T-helper 2 cell treated with Interferon-gamma antibody and Interleukin-4, amounts not matched to agents 100 ng/mL and 5 ng/mL, for 36 hours (primary cell): Measurements from ENCODE around the gene NFATC1. TPM values are rescaled to one million over a fixed set of nuclear protein-coding genes. Genes with fewer than 3 reads are reported as not detected.

Experiments
- intact Hi-C: fragments of 100-400 bp; cut with micrococcal nuclease; formaldehyde crosslinking; loops from one replicate; pipeline ENCODE4 v1.15.1; 2023
- total RNA-seq: library from RNA; stranded (reverse); gene quantifications from 2 replicates; pipeline ENCODE4 v1.2.3, GENCODE V29; 2022

NFATC1 gene
- total RNA-seq, 1 donor from 2014 or later: 39.7 TPM

DNA sequence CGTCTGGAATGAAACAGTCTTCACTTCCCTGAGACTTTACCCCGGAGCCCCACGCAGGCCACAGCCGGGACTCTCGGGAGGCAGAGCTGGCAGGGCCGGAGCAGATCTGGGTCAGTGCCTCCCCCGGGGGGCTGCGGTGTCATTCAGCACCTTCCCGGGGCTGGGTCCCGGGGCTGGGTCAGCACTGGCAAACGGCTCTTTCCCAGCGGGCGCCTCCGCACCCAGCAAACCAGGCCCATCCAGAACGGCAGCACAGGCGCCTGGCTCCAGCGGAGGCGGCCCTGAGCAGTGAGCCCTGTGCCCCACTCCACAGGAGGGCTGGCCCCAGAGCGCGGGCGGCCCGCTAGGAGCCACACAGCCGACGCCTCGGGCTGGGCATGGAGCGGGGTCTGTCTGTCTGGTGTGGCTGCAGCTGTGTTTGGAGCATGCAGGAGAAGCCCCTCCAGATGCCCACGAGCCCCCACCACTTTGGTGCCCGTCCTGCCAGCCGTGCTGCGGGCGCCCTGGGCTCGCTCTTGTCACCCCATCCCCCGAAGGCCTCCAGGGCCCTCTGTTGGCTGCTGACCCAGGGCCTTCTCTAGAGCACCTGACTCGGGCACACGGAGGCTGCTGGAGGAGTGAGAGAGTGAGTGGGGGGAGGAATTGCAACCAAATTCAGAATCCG, 151.8 kb downstream of the NFATC1 start:
- intact Hi-C loops: no loop called here

DNA sequence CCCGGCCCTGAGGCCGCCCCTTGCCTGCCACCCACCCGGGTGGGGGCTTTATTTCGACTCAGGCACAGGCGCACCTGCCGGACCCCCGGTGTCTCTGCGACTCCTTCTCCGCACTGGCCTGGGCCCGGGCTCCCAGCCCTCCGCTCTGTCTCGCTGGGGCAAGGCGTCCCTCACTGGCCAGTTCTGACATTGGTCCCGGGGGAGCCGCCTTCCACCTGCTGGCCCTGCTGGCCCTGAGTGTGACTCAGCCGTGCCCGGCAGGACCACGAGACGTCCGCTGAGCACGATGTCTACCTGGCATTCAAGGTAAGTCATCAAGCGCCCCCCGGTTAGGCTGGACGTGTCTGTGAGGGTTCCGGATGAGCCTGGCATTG, 152.3 kb downstream of the NFATC1 start:
- intact Hi-C loops: no loop called here

DNA sequence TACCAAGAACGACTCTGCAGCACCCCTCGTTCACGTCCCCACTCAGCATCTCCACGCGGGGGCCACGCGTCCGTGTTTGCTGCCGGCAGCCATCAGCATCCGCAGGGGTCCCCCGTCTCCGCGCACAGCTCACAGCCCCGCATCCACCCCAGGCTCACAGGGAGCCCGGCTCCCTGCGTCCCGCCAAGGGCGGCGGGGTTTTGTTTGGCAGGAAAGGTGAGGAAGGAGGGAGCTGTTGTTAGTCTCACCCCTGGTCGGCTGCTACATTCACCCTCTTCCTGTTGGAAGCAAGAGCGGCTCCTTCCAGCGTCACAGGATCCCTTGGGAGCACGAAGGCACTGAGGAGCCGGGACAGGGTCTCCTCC, 152.9 kb downstream of the NFATC1 start:
- intact Hi-C loops: no loop called here

DNA sequence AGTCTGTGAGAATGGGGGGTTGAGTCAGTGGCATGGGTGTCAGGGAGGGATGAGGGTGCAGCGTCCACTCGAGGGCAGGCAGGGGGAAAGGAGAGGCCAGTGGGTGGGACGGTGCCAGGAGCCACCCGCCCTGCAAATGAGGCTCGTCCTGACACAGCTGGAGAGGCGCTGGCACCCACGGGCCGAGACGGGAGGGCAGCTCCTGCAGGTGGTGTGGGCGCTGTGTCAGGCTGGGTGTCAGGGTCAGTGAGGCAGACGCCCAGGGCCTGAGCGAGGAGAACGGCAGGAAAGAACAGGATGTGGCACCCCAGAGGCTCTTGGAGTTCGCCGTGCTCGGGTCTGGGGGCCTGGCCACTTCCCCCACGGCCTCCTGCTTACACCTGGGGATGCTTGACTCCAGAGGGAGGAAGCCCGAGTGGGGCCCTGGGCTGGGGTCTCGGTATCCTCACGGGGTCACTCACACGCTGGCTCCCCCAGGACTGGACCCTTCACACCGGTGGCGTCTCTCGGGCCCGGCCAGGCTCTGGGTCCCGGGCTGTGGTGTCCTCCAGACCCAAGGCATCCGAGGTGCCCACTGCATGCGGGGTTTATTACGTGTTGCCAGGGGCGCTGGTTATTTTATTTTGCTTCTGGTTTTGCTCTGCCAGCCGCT, 153.4 kb downstream of the NFATC1 start:
- intact Hi-C loops: no loop called here

DNA sequence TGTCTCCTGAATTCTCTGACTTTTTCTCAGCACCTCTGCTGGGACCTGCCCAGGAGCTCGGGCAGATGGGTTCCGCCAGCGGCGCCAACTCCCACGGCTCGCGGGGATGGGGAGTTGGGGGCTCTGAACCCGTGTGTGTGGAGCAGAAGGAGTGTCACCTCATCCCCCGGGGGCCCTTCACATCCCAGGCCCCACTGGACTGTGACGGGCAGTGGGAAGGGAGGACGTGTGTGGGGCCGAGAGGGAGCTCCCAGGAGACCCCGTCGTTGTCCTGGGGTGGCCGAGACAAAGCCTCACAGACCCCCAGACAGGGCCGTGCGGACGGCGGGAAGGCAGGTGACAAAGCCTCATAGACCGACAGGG, 153.9 kb downstream of the NFATC1 start:
- intact Hi-C loops: no loop called here

DNA sequence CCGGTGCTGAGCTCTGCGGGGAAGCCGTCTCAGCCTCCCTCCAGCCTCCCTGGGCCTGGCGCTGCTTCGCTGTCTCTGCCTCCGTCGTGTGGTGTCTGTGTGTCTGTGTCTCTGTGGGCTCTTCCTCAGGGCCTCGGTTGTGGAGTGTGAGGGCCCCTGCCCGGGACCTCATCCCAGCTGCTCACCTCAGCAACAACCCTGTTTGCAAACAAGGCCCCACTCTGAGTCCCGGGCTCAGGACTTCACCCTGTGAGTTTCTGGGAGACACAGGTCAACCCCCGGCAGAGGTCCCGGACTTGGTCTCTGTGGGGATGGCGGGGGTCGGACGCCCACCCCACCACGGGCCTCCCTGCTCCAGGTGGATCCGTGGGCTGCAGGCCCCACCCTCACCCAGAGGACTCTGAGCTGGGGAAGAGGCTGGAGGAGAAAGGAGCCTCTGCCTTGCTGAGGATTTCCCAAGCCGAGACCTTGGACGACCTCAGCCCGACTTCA, 156.5 kb downstream of the NFATC1 start:
- intact Hi-C loops: no loop called here

DNA sequence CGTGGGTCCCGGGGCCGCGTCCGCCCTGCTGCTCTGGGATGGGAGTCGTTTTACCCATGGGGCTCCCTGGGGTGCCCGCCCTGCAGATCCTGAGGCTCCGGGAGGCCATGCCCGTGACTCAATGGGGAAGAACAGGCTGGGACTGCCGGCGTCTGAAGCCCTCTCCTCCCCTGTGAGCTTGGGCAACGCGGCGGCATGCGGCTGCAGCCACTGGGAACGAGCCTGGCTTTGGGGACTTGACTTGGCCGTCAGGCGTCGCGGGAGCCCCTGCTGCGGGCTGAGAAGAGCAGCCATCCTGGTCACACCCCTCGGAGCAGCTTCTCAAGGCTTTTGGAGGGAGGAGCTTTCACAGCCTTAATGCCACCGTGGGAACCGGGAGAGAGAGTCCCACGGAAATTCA, 157.0 kb downstream of the NFATC1 start:
- intact Hi-C loops: no loop called here

DNA sequence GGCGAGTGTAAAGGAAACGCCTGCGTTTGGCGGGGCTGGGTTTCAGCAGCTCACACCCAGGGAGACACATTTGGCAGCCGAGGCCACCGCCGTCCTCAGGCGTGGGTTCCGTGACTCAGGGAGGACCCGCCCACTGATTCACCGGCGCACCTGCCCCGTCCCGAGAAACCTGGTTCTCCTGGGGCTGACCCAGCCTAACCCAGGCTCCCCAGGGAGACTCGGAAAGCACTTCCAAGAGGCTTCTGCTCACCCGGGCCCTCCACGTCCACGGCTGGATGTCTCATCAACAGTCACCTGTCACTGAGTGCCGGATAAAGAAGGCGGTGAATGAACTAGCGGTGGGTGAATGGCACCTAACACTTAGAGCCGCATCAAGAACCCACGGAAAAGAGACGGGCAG, 157.4 kb downstream of the NFATC1 start:
- intact Hi-C loops: no loop called here

DNA sequence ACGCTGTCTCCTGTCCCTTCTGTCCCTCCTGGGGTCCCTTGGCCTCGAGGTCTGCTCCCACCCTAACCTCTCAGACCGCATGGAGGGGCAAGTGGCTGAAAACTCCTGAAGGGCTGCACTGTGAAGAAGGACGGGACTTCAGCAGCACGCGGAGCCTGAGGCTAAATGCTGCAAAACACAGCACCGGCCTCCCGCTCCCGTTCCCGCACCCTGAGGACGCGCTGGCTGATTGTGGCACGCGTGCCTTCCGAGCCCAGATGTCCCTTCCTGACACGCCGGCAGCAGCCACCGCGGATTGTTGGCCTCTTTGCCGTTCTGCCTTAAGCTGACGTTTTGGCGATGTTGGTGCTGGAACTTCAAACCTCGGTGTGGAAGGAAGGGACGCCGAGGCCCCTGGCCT, 158.0 kb downstream of the NFATC1 start:
- intact Hi-C loops: no loop called here

DNA sequence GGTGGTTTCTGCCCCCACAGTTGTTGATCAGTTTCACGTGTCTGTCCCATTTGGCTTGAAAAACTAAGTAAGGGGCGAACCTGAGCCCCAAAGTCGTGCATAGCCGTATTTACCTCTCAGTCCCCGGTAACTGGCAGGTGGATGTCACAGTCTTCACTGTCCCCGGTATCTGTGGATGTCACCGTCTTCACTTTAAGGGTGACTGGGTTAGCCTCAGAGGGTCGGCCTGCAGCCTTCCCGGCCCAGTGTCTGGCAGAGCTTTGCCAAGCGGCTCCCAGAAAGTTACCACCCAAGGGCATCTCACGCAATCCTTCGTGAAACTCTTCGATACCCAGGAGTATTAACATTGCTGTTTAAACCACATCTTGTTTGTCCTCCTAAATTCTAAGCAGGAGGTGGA, 158.6 kb downstream of the NFATC1 start:
- intact Hi-C loops: no loop called here

DNA sequence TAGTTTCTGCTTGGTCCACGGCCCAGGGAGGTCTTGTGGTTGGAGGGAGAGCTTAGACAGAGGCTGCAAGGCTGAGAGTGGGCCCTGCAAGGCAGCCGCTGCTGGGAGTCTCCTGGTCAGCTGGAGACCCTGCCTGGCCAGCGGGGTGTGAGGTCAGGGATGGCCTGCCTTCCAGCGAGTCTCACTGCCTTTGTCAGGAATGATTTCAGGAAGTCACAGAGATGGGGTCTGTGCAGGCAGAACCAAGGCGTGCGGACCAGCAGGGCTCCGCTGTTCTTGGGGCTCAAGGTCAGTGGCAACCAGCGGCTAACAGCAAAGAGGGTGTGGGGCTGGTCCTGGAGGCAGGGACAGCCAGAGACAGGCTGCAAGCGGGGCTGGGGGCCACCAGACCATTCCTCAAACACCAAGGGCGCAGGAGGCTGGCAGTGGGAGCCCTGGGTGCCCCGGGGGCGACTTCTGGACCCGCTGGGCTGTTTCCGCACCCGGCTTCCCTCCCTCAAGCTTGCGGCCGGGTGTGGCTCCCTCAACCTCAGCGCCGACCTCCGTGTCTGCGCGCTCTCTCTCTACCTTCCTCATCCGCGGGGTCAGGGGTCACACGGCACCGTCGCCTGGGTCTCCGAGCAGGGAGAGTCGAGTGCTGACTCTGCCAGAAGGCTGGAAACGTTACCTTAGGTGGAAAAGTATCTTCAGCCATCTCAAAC, 159.4 kb downstream of the NFATC1 start:
- intact Hi-C loops: no loop called here

DNA sequence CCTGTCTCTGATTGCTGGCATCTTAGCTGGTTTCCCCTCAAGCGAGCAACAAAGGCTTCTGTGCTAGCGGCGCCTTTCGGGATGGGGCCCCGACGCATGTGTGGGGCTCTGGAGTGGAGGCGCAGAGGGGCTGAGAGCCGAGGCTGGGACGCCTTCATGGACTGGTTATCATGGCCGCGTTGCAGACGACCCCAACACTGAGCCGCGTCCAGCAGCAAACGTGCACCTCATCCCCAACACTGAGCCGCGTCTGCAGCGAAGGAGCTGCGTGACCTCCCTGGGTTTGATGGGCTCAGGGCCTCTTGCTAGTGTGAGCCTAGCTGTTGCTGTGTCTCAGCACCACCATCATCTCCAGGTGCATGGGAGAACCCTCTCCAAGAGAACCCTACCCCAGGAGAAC, 160.2 kb downstream of the NFATC1 start:
- intact Hi-C loops: no loop called here

DNA sequence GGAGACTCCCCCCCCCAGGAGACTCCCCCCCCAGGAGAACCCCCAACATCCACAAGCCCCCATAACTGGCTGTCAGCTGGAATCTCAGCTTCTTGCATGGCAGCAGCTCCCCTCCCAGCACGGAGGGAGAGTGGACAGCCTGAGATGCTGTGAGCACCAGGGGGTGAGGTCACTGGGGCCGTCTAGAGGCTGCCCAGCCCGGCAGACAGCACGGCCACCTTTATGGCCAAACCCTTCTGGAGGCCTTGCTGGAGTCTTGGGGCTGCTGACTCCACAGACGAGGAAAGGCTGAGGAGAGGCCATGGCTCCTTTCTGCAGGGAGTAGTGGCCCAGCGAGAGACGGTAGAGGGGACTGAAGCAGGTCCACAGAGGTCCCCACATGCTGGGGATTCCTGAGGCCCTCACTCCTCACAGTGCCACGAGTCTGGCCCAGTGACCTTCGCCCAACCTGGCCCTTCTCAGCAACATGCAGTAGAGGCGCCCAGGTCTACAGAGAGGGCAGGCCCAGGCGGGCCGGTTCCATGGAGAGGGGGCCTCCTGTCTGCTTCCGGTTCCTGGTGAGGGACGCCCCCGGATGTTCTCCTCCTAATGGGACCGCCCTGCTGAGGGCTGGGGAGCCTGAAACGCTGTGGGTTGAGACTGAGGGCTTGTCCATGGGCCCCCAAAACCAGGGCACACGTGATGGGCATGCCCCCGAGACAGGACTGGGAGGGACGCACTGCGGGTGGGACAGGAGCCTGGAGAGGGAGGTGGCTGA, 161.3 kb downstream of the NFATC1 start:
- intact Hi-C loops: no loop called here

DNA sequence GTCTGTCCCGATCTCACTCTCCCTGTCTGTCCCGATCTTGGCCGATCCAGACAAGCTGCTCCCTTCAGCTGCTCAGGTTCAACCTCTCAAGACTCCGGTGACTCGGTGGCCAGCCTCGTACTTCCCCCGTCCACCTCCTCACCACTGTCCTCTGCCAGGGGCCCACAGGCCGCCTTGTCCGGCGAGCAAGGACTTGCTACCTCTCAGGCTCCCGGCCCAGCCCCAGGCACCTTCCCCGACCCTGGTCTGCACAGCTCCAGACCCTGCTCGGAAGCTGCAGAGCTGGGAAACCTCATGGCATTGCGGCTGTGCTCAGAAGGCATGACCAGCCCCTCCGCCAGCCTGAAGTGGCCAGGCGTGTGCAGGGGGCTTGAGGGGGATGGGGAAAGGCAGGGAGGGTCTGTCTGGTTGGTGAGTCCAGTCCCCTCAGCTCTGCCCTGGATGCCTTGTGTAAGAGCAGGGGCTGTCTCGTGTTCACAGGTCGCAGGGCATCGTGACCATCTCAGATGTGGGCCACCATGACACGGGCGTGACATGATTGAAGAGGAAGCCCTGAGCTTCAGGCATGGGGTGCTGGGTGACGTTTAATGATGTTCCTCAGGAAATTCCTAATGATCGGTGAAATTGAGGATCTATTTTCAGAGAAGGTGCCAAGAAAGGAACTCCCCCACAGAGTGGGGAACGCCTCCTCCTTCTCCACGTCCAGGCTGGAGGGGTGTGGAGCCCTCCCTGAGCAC, 162.6 kb downstream of the NFATC1 start:
- intact Hi-C loops: no loop called here

DNA sequence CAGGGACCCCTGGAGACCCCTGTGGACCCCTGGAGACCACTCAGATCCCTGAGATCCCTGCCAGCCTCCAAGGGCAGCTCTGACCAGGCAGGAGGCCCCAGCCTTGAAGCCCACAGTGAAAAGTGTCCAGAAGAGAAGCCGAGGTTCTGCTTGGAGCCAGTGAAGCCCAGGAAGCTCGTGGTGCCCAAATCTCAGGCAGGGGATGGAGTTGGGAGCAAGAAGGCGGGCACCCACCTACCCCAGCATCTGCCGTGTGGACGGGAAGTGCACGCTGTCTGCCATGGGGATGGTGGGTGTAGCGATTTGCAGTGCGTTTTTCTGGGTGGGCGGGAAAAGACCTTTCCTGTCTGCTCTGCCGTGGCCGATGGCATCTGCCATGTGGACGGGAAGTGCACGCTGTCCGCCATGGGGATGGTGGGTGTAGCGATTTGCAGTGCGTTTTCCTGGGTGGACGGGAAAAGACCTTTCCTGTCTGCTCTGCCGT, 163.2 kb downstream of the NFATC1 start:
- intact Hi-C loops: no loop called here

DNA sequence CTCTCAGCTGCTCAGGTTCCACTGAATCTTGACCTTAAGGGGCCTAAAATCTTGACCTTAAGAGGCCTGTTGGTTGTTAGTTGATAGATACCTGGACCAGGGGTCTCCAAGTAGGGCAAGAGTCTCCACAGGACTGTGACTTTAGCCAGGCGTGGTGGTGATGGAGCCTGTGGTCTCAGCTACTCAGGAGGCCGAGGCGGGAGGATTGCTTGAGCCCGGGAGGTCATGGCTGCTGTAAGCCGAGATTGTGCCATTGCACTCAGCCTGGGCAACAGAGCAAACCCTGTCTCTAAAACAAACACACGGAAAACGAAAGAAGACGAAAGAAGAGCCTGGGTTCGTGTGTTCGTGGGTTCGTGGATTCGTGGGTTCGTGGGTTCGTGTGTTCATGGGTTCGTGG, 163.7 kb downstream of the NFATC1 start:
- intact Hi-C loops: no loop called here

DNA sequence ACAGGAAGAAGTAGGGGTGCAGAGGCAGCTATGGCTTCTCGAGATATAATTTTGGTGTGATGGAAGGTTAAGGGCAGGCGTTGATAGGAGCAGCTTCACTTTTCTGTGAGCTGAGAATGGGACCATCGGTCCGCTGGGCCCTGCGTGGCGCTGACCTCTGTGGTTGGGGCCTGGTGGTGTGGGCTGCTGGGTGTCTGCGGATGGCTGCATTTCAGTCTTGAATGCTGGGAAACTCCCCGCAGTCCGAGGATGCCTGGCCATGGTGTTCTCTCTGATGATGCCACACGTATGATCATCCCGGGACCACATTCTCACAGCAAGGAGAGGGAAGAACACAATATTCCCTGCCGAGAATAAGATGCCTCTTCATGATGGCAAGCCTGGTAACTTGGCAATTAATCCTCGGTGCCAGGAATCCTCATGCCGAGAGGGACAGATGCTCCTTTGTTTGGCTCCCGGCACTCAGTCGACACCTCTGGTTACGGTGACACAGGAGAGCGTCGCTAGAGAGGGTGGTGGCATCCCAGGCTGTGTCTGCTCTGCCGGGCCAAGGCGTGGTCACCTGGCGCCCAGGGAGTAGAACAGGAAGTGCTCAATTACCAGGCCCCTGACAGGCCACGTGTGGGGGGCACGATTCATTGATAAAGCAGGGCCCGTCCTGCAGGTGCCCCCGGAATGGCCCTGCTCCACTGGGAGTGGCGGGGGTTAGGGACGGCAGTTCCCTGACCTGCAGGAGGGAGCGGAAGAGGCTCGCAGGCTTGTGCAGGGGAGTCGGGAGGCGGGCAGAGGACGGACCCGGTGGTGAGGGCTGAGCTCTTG, 164.5 kb downstream of the NFATC1 start:
- intact Hi-C loops: no loop called here

DNA sequence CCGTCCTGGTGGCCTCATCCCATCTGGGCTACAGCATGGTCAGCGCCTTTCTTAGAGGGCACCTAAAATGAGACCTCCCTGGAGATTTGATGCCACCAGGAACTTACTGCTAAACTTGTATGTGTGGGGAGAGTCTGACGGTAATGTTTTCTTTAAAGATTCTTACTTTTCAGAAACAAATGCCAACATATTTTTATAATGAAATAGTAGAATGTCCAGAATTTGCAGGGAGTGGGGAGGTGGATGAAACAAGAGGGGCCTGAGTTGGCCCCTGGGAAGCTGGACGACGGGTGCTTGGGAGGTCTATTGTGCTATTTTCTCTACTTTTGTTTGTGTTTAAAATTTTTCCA, 165.1 kb downstream of the NFATC1 start:
- intact Hi-C loops: no loop called here

DNA sequence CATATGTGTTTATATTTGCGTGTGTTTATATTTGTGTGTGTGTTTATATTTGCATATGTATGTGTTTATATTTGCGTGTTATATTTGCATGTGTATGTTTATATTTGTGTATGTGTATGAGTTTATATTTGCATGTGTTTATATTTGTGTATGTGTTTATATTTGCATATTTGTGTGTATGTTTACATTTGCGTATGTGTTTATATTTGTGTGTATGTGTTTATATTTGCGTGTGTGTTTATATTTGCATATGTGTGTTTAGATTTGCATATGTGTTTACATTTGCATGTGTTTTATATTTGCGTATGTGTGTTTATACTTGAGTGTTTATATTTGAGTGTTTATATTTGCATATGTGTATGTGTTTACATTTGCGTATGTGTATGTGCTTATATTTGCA, 168.2 kb downstream of the NFATC1 start:
- intact Hi-C loops: no loop called here

DNA sequence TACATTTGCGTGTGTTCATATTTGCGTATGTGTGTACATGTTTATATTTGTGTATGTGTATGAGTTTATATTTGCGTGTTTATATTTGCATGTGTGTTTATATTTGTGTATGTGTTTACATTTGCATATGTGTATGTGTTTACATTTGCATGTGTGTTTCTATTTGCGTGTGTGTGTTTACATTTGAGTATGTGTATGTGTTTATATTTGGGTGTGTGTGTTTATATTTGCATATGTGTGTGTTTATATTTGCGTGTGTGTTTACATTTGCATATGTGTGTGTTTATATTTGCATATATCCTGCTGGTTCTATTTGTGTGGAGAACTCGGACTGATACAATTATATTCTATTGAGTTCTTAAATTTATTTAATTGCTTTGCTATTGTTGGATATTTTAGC, 168.7 kb downstream of the NFATC1 start:
- intact Hi-C loops: no loop called here
